Heart left ventricle (tissue), 16 donors: ENCODE results near the gene ZNF74. TPM values are rescaled to one million over a fixed set of nuclear protein-coding genes. Genes with fewer than 3 reads are reported as not detected.

Experiments used
- ATAC-seq, 4 donors: fragments of 200-7000 bp; cut with Tn5 transposase; one replicate each; pipeline ENCODE4 v1.9.1; 2020 to 2022; ENCODE audit warnings: moderate library complexity in 4 of 4, mild to moderate bottlenecking in 3 of 4, moderate number of reproducible peaks in 1 of 4
- DNase-seq, 5 donors: peaks; one replicate each; pipeline ENCODE4 v3.0.0-alpha.2; 2020
- H3K27ac ChIP-seq, 12 donors: fragments of 200-600 bp; sonication (generic) in 4 of 12; one replicate each; pipeline versions ENCODE4 v1.5.0 to v1.8.0; 2016 to 2022; ENCODE audit warnings: mild to moderate bottlenecking in 2 of 12
- H3K27me3 ChIP-seq, 9 donors: fragments of 200-600 bp; sonication (generic) in 2 of 9; one replicate each; pipeline versions ENCODE4 v1.5.1 to v1.8.0; 2016 to 2022; ENCODE audit warnings: mild to moderate bottlenecking in 3 of 9
- H3K36me3 ChIP-seq, 9 donors: fragments of 200-600 bp; sonication (generic) in 2 of 9; one replicate each; pipeline versions ENCODE4 v1.5.0 to v1.8.0; 2018 to 2022; ENCODE audit warnings: mild to moderate bottlenecking in 2 of 9
- H3K4me1 ChIP-seq, 12 donors: fragments of 200-600 bp; sonication (generic) in 4 of 12; one replicate each; pipeline versions ENCODE4 v1.5.0 to v1.8.0; 2016 to 2022; ENCODE audit warnings: mild to moderate bottlenecking in 3 of 12
- H3K4me3 ChIP-seq, 12 donors: fragments of 200-600 bp; sonication (generic) in 4 of 12; one replicate each; pipeline versions ENCODE4 v1.5.0 to v1.8.0; 2017 to 2022; ENCODE audit warnings: mild to moderate bottlenecking in 9 of 12, moderate library complexity in 4 of 12
- H3K9me3 ChIP-seq, 12 donors: fragments of 200-600 bp; sonication (generic) in 4 of 12; one replicate each; pipeline versions ENCODE4 v1.5.0 to v1.8.0; 2016 to 2022; ENCODE audit warnings: mild to moderate bottlenecking in 1 of 12
- CTCF ChIP-seq, 12 donors: fragments of 200-600 bp; sonication (generic) in 4 of 12; IDR thresholded peaks; one replicate each; pipeline versions ENCODE4 v1.5.0 to v1.8.0; 2018 to 2022; ENCODE audit warnings: antibody characterized with exemption in 12 of 12, mild to moderate bottlenecking in 5 of 12
- POLR2A ChIP-seq, 2 donors: fragments of 450-650 bp; IDR thresholded peaks; one replicate each; pipeline ENCODE4 v1.6.1; 2017; ENCODE audit warnings: antibody characterized with exemption in 2 of 2, mild to moderate bottlenecking in 2 of 2, moderate library complexity in 2 of 2
- WGBS, 4 donors: extraction: QIAGEN DNeasy Blood & Tissue Kit in 2 of 4; methylation state at CpG; one replicate each; pipeline versions ENCODE4 v1.1.5 to v1.1.7; 2013 to 2018; 5-methylcytosine and 5-hydroxymethylcytosine counted together
- intact Hi-C, 10 donors: fragments of 100-400 bp; cut with DNase I; formaldehyde crosslinking; loops; one replicate each; pipeline versions ENCODE4 v1.11.1 to v1.14.2; 2022
- polyA plus RNA-seq, 2 donors: library from polyadenylated mRNA; stranded (reverse); fragments of 200-250 nt; gene quantifications; one replicate each; pipeline ENCODE4 v1.2.3, GENCODE V29; 2013
- total RNA-seq, 9 donors: library from RNA; depleted of rRNA in 2 of 9; stranded (reverse); fragments of >200 nt in 2 of 9; fragmentation: NEBNext Ultra II Directional in 3 of 9; extraction: Animal tissue kit (Norgen Biotek cat#: 25700) in 3 of 9; gene quantifications; one replicate each; pipeline versions ENCODE4 v1.1.0 to v1.2.4, GENCODE V29; 2016 to 2023
- donor health status: ischemic (EF 13 %, LVEDD 7.1; RV severe dilation, severe dysfunction).
- donor health status: healthy with polysubstance abuse.
- donor health status: DM: no; HTN: yes; CAD: no.
- donor health status: DM: no; HTN: no; CAD: no.
- donor health status: ischemic (EF 25% LVEDD 6.9; RV normal size, moderate dysfunction).
- donor health status: ischemic (EF 25% LVEDD 5.7; RV mildly dilated, moderate dysfunction).
- donor health status: healthy.
- donor health status: DM: yes; HTN: yes; CAD: no.
- donor health status: ischemic (EF 35%, LVEDD 5.7; RV mildly dilated, moderate dysfunction).
- donor health status: nonischemic (EF 11% LVEDD 7.7; RV severe dilation, severe dysfunction).
- donor health status: DM: yes; HTN: yes; CAD: no.
- donor health status: PGD.
- donor health status: ischemic (EF 29% LVEDD 5.4; RV normal size, mild dysfunction).
- donor health status: nonischemic (EF 23%, LVEDD 6.1; RV moderate dilation, normal function).

Gene ZNF74
- total and polyA plus RNA-seq, 11 donors: 2.1 to 6.5 (median 4.4) TPM

- ATAC-seq (no peak), DNase-seq (no peak)
- WGBS, 4 donors: 80 to 83% (median 82%) methylated on average over 4 of the region's 4 CpGs
- no peaks in the 10 kb centered on the region for H3K36me3 ChIP-seq
- no peak overlapping the region for H3K27ac ChIP-seq
- intact Hi-C loops: no loop called here
- no peak overlapping the region for H3K4me3 ChIP-seq
- no peak for TF ChIP-seq POLR2A (IDR thresholded peaks at IDR 0.05)
- TF ChIP-seq CTCF (IDR thresholded peaks at IDR 0.05): no peak
- no peaks in the 10 kb centered on the region for H3K9me3 ChIP-seq
- peaks cover 0 to 17% (median 3%) of the 10 kb centered on the region in 9 donors for H3K27me3 ChIP-seq
- H3K4me1 ChIP-seq: no peaks in the 10 kb centered on the region
Measured at GRCh38 chr22:20386972-20387371, 7.0 kb upstream of the ZNF74 start.

- no peak overlapping the region for H3K27ac ChIP-seq
- H3K27me3 ChIP-seq: peaks cover 0 to 17% (median 3%) of the 10 kb centered on the region in 9 donors
- H3K4me1 ChIP-seq: peaks cover 0 to under 1% (median 0%) of the 10 kb centered on the region in 12 donors
- H3K9me3 ChIP-seq: no peaks in the 10 kb centered on the region
- no peak overlapping the region for H3K4me3 ChIP-seq
- TF ChIP-seq CTCF (IDR thresholded peaks at IDR 0.05) (no peak), POLR2A (IDR thresholded peaks at IDR 0.05) (no peak)
- intact Hi-C loops: no loop called here
- DNase-seq (no peak), ATAC-seq (no peak)
- no peaks in the 10 kb centered on the region for H3K36me3 ChIP-seq
Measured at GRCh38 chr22:20388200-20388599, 5.8 kb upstream of the ZNF74 start.

GRCh38 chr22:20389288-20389687, 4.7 kb upstream of the ZNF74 start:
- Histone ChIP-seq H3K9me3 (no peaks in the 10 kb centered on the region), H3K27me3 (peaks cover 0 to 16% (median 3%) of the 10 kb centered on the region in 9 donors), H3K27ac (no peak overlapping the region), H3K36me3 (no peaks in the 10 kb centered on the region), H3K4me1 (peaks cover 0 to 6% (median 2%) of the 10 kb centered on the region in 12 donors), H3K4me3 (no peak overlapping the region)
- no peak for ATAC-seq
- WGBS, 4 donors: 94 to 96% (median 95%) methylated on average over 5 to 6 of the region's 6 CpGs
- no peak for DNase-seq
- TF ChIP-seq POLR2A (IDR thresholded peaks at IDR 0.05) (no peak), CTCF (IDR thresholded peaks at IDR 0.05) (no peak)
- intact Hi-C loops: no loop called here

GRCh38 chr22:20390394-20390907, 3.5 kb upstream of the ZNF74 start:
- H3K36me3 ChIP-seq: no peaks in the 10 kb centered on the region
- no peak overlapping the region for H3K27ac ChIP-seq
- H3K9me3 ChIP-seq: no peaks in the 10 kb centered on the region
- intact Hi-C loops: loop anchor here in 1 of 10 donors (5.0 kb wide), 1 partner anchor 68 kb away; the partner anchor contains the start of gene DGCR6L
- TF ChIP-seq POLR2A (IDR thresholded peaks at IDR 0.05) (no peak), CTCF (IDR thresholded peaks at IDR 0.05) (no peak)
- peaks cover 0 to 17% (median 8%) of the 10 kb centered on the region in 12 donors for H3K4me1 ChIP-seq
- no peak overlapping the region for H3K4me3 ChIP-seq
- 81 to 91% (median 89%) methylated on average over 5 of the region's 5 CpGs for WGBS, 4 donors
- ATAC-seq: no peak
- DNase-seq: no peak
- H3K27me3 ChIP-seq: peaks cover 0 to 10% (median under 1%) of the 10 kb centered on the region in 9 donors
